Natural killer cell (primary cell): ENCODE results near the gene GFI1B. TPM values are rescaled to one million over a fixed set of nuclear protein-coding genes. Genes with fewer than 3 reads are reported as not detected.
"Not testable (repeated sequence)": the region's sequence is repeated elsewhere in the genome, so short reads cannot be mapped to it uniquely, and the experiment has no call there.

Source experiments
- ATAC-seq, 3 donors: fragments of 150-1000 bp in 2 of 3; fragments of 200-7000 bp in 1 of 3; cut with Tn5 transposase; 1 replicate in 1 of 3; 2 replicates in 2 of 3; pipeline ENCODE4 v1.10.0; 2021; ENCODE audit warnings: mild to moderate bottlenecking in 2 of 3, moderate library complexity in 2 of 3
- DNase-seq, 2 donors: peaks; one replicate each; pipeline versions ENCODE4 v3.0.0 to v3.0.0-alpha.2; 2013 to 2021; ENCODE audit warnings: mixed read lengths in 1 of 2
- H3K27ac ChIP-seq: one replicate; pipeline ENCODE4 v1.5.1; 2013; ENCODE audit warnings: mild to moderate bottlenecking, low read length
- H3K27me3 ChIP-seq: one replicate; pipeline ENCODE4 v1.6.1; 2013; ENCODE audit warnings: low read length; ENCODE audit not compliant: control insufficient read depth, insufficient read depth
- H3K36me3 ChIP-seq: one replicate; pipeline ENCODE4 v1.6.1; 2013; ENCODE audit warnings: low read length; ENCODE audit not compliant: control insufficient read depth, insufficient read depth
- H3K4me1 ChIP-seq: one replicate; pipeline ENCODE4 v1.6.1; 2013; ENCODE audit warnings: low read length; ENCODE audit not compliant: control insufficient read depth, insufficient read depth
- H3K4me3 ChIP-seq: one replicate; pipeline ENCODE4 v1.5.1; 2013; ENCODE audit warnings: low read length
- H3K9me3 ChIP-seq: one replicate; pipeline ENCODE4 v1.6.1; 2013; ENCODE audit warnings: low read length; ENCODE audit not compliant: control insufficient read depth, insufficient read depth
- H3K27ac Mint-ChIP-seq, 2 donors: one replicate each; pipeline ENCODE4 v1.8.0; 2022; ENCODE audit warnings: mild to moderate bottlenecking in 2 of 2, mixed read lengths in 2 of 2, moderate library complexity in 1 of 2
- H3K27me3 Mint-ChIP-seq, 2 donors: one replicate each; pipeline ENCODE4 v1.8.0; 2022; ENCODE audit warnings: low read depth in 2 of 2, mixed read lengths in 2 of 2
- H3K36me3 Mint-ChIP-seq: one replicate; pipeline ENCODE4 v1.8.0; 2022; ENCODE audit warnings: mixed read lengths
- H3K4me1 Mint-ChIP-seq, 2 donors: one replicate each; pipeline ENCODE4 v1.8.0; 2022; ENCODE audit warnings: mixed read lengths in 2 of 2
- H3K4me3 Mint-ChIP-seq: one replicate; pipeline ENCODE4 v1.8.0; 2022; ENCODE audit warnings: mild to moderate bottlenecking, moderate library complexity, mixed read lengths
- H3K9me3 Mint-ChIP-seq, 2 donors: one replicate each; pipeline ENCODE4 v1.8.0; 2022; ENCODE audit warnings: mixed read lengths in 2 of 2
- WGBS: methylation state at CpG from one replicate; pipeline ENCODE4 v1.1.7; 2013; ENCODE audit warnings: missing lambda C conversion rate; ENCODE audit not compliant: insufficient coverage; 5-methylcytosine and 5-hydroxymethylcytosine counted together
- intact Hi-C: fragments of 100-400 bp; cut with micrococcal nuclease; formaldehyde crosslinking; loops from one replicate; pipeline ENCODE4 v1.14.2; 2022
- total RNA-seq, 4 donors: library from RNA; stranded (reverse); fragments of 120-200 nt in 1 of 4; gene quantifications; one replicate each; pipeline versions ENCODE4 v1.2.3 to v1.2.4, GENCODE V29; 2013 to 2022
- TF ChIP-seq, protein P1 (sequence below): fragments of 200-600 bp; IDR thresholded peaks from one replicate; pipeline ENCODE4 v1.8.0; 2022; ENCODE audit warnings: antibody characterized with exemption

GFI1B gene
- total RNA-seq, 3 donors from 2014 or later (not counting 1 experiment from before 2014, with no cell fraction given): 0.41 to 3.3 (median 2.8) TPM

DNA sequence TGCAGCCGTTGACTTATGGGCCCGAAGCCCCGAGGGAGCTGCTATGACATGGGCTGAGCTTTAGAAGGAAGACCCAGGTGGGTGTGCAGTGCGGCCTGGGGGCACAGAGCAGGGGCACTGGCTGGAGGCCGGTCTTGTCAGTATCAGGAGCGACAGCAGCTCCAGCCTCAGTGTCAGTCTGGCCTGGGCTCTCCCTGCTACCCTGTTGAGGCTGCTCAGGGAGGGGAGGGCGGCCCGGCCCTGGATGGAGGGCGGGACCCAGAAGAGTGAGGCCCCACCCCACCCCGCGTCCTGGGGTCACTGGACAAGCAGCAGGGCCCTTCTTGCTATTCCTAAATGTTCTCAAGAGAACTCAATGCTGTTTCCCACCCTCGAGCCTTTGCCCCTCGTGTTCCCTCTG lies 18.0 kb downstream of the GFI1B start:
- Mint-ChIP-seq H3K36me3 (no peaks in the 10 kb centered on the region), H3K4me3 (no peak overlapping the region), H3K27me3 (no peaks in the 10 kb centered on the region), H3K9me3 (no peaks in the 10 kb centered on the region), H3K27ac (no peak overlapping the region), H3K4me1 (peaks cover 31 to 44% of the 10 kb centered on the region in 2 donors)
- no peak overlapping the region for H3K27ac ChIP-seq
- H3K4me3 ChIP-seq: no peak overlapping the region
- H3K9me3 ChIP-seq: no peaks in the 10 kb centered on the region
- no peaks in the 10 kb centered on the region for H3K36me3 ChIP-seq
- DNase-seq (no peak), ATAC-seq (no peak)
- intact Hi-C loops: no loop called here
- H3K4me1 ChIP-seq: peaks cover 40% of the 10 kb centered on the region
- no peaks in the 10 kb centered on the region for H3K27me3 ChIP-seq
- TF ChIP-seq, protein P1, sequence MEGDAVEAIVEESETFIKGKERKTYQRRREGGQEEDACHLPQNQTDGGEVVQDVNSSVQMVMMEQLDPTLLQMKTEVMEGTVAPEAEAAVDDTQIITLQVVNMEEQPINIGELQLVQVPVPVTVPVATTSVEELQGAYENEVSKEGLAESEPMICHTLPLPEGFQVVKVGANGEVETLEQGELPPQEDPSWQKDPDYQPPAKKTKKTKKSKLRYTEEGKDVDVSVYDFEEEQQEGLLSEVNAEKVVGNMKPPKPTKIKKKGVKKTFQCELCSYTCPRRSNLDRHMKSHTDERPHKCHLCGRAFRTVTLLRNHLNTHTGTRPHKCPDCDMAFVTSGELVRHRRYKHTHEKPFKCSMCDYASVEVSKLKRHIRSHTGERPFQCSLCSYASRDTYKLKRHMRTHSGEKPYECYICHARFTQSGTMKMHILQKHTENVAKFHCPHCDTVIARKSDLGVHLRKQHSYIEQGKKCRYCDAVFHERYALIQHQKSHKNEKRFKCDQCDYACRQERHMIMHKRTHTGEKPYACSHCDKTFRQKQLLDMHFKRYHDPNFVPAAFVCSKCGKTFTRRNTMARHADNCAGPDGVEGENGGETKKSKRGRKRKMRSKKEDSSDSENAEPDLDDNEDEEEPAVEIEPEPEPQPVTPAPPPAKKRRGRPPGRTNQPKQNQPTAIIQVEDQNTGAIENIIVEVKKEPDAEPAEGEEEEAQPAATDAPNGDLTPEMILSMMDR: no peak
- WGBS: 79% methylated on average over 13 of the region's 13 CpGs

DNA sequence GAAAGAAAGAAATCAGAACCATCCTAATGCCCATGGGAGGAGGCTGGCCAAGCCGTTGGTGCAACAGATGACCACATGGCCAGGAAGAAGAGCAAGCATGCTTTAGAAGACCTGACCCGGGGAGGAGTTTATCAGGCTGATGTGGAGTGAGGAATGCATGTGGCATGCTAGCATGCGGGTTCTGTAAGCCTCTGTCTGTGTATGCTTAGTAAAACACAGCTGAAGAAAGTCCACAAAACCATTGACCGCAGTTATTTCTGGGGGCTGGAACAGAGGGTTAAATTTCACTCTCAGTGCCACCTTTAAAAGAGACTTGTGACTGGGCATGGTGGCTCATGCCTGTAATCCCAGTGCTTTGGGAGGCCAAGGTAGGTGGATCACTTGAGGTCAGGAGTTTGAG lies 19.1 kb downstream of the GFI1B start:
- Mint-ChIP-seq H3K4me3 (no peak overlapping the region), H3K27me3 (peaks cover 0 to 3% of the 10 kb centered on the region in 2 donors), H3K4me1 (peaks cover 21 to 38% of the 10 kb centered on the region in 2 donors), H3K9me3 (no peaks in the 10 kb centered on the region), H3K36me3 (no peaks in the 10 kb centered on the region), H3K27ac (no peak overlapping the region)
- Histone ChIP-seq H3K27ac (no peak overlapping the region), H3K4me3 (no peak overlapping the region), H3K36me3 (no peaks in the 10 kb centered on the region), H3K9me3 (no peaks in the 10 kb centered on the region), H3K27me3 (no peaks in the 10 kb centered on the region), H3K4me1 (peaks cover 29% of the 10 kb centered on the region)
- no peak for DNase-seq
- TF ChIP-seq, protein P1: no peak
- no peak for ATAC-seq
- 88% methylated on average over 4 of the region's 4 CpGs for WGBS
- intact Hi-C loops: no loop called here

- DNase-seq, H3K27me3 ChIP-seq, H3K27ac ChIP-seq, H3K36me3 ChIP-seq, H3K4me3 ChIP-seq, H3K27ac Mint-ChIP-seq, ATAC-seq, H3K27me3 Mint-ChIP-seq, intact Hi-C loops, H3K4me3 Mint-ChIP-seq, H3K36me3 Mint-ChIP-seq, H3K9me3 Mint-ChIP-seq, H3K9me3 ChIP-seq: not testable (repeated sequence)
- peaks cover 16 to 33% of the 10 kb centered on the region in 2 donors for H3K4me1 Mint-ChIP-seq
- peaks cover 29% of the 10 kb centered on the region for H3K4me1 ChIP-seq
- 73% methylated on average over 3 of the region's 4 CpGs for WGBS
These were observed 19.7 kb downstream of the GFI1B start for GRCh38 chr9:132998221-132998620.

GRCh38 chr9:132998831-132999635 lies 20.5 kb downstream of the GFI1B start:
- TF ChIP-seq, protein P1: no peak
- peaks cover 9 to 25% of the 10 kb centered on the region in 2 donors for H3K4me1 Mint-ChIP-seq
- no peak for ATAC-seq
- H3K4me1 ChIP-seq: peaks cover 28% of the 10 kb centered on the region
- H3K27me3 ChIP-seq: no peaks in the 10 kb centered on the region
- H3K36me3 Mint-ChIP-seq: no peaks in the 10 kb centered on the region
- no peaks in the 10 kb centered on the region for H3K36me3 ChIP-seq
- no peak overlapping the region for H3K4me3 Mint-ChIP-seq
- H3K9me3 Mint-ChIP-seq: no peaks in the 10 kb centered on the region
- H3K27me3 Mint-ChIP-seq: peaks cover 0 to 5% of the 10 kb centered on the region in 2 donors
- H3K4me3 ChIP-seq: no peak overlapping the region
- DNase-seq: no peak
- no peak overlapping the region for H3K27ac ChIP-seq
- intact Hi-C loops: no loop called here
- 79% methylated on average over 18 of the region's 18 CpGs for WGBS
- H3K9me3 ChIP-seq: no peaks in the 10 kb centered on the region
- H3K27ac Mint-ChIP-seq: no peak overlapping the region
